Panc1 (cell line): Measurements from ENCODE around the gene PRKG1. TPM values are rescaled to one million over a fixed set of nuclear protein-coding genes. Genes with fewer than 3 reads are reported as not detected.

Experiments used
- ATAC-seq: fragments of 200-7000 bp; cut with Tn5 transposase; 2 replicates; pipeline ENCODE4 v1.9.1; 2020; ENCODE audit warnings: mild to moderate bottlenecking, moderate library complexity
- BruUV-seq: library from RNA; stranded (reverse); fragments of 400-500 nt; replicated peaks from 2 replicates; lab custom pipeline; 2021; lab: Mats Ljungman, UMichigan
- CTCF ChIA-PET: fragments of 300-600 bp; sonication (Branson Sonifier 250); formaldehyde crosslinking; loops from one replicate; lab custom pipeline; 2022; ENCODE audit warnings: antibody characterized with exemption; lab: Charles Lee
- POLR2A ChIA-PET: fragments of 300-600 bp; sonication (Branson Sonifier 250); formaldehyde crosslinking; loops from one replicate; lab custom pipeline; 2022; ENCODE audit warnings: antibody characterized with exemption; lab: Charles Lee
- DNase-seq: peaks from one replicate; pipeline ENCODE4 v3.0.0-alpha.2; 2010; ENCODE audit warnings: low read depth, low spot score
- H3K27ac ChIP-seq: 2 replicates; pipeline ENCODE4 v1.5.1; 2011; ENCODE audit warnings: mild to moderate bottlenecking, low read length, inconsistent platforms
- H3K27me3 ChIP-seq: fragments of 200-500 bp; sonication (Bioruptor generic); 2 replicates; pipeline ENCODE4 v1.6.0; 2014; ENCODE audit warnings: low read length, inconsistent platforms; ENCODE audit not compliant: control insufficient read depth, insufficient read depth
- H3K36me3 ChIP-seq: fragments of 200-500 bp; sonication (Bioruptor generic); 2 replicates; pipeline ENCODE4 v1.5.1; 2014; ENCODE audit warnings: inconsistent platforms, mild to moderate bottlenecking, low read length, moderate library complexity; ENCODE audit not compliant: control insufficient read depth, insufficient read depth
- H3K4me1 ChIP-seq: 2 replicates; pipeline ENCODE4 v1.5.1; 2011; ENCODE audit warnings: inconsistent platforms, mild to moderate bottlenecking, low read length, moderate library complexity; ENCODE audit not compliant: control insufficient read depth, insufficient read depth
- H3K4me3 ChIP-seq, 2 experiments: 2 replicates each; pipeline ENCODE4 v1.5.1; 2011 to 2012; ENCODE audit warnings: low read depth in 2 of 2, low read length in 2 of 2, mild to moderate bottlenecking in 2 of 2, inconsistent platforms in 1 of 2, moderate library complexity in 1 of 2
- H3K9me3 ChIP-seq: fragments of 200-500 bp; sonication (Bioruptor generic); 2 replicates; pipeline ENCODE4 v1.5.1; 2014; ENCODE audit warnings: low read depth, mild to moderate bottlenecking, inconsistent platforms, low read length, moderate library complexity; ENCODE audit not compliant: control insufficient read depth, insufficient read depth
- CTCF ChIP-seq: fragments of 450-650 bp; IDR thresholded peaks from 2 replicates; pipeline ENCODE4 v1.5.1; 2017; ENCODE audit warnings: mild to moderate bottlenecking
- POLR2AphosphoS5 ChIP-seq: IDR thresholded peaks from 2 replicates; pipeline ENCODE4 v1.6.1; 2012; ENCODE audit warnings: mild to moderate bottlenecking, low read depth, low read length, moderate library complexity
- REST ChIP-seq, 2 experiments: IDR thresholded peaks; 2 replicates each; pipeline ENCODE4 v1.6.1; 2011 to 2012; ENCODE audit warnings: low read depth in 2 of 2, control low read depth in 1 of 2, low read length in 1 of 2, mild to moderate bottlenecking in 1 of 2, moderate library complexity in 1 of 2; ENCODE audit not compliant: insufficient read depth in 1 of 2
- SIN3A ChIP-seq: IDR thresholded peaks from 2 replicates; pipeline ENCODE4 v1.6.1; 2012; ENCODE audit warnings: low read depth, mild to moderate bottlenecking, low read length, moderate library complexity, borderline replicate concordance; ENCODE audit not compliant: insufficient read depth
- TCF7L2 ChIP-seq: IDR thresholded peaks from 2 replicates; pipeline ENCODE4 v1.6.1; 2011; ENCODE audit warnings: mild to moderate bottlenecking, low read depth, low read length, inconsistent platforms
- in situ Hi-C: cut with HindIII; loops from 2 replicates; pipeline ENCODE4 v1.10.0; 2016; ENCODE audit warnings: low sequenced_read_pairs, low pct_unique_long_range_greater_than_20kb
- intact Hi-C: fragments of 100-400 bp; cut with micrococcal nuclease; formaldehyde crosslinking; loops from one replicate; pipeline ENCODE4 v1.10.0; 2022; ENCODE audit not compliant: unreplicated experiment
- total RNA-seq: library from RNA; stranded (reverse); gene quantifications from one replicate; pipeline ENCODE4 v1.2.1, GENCODE V29; 2021; ENCODE audit not compliant: unreplicated experiment

The PRKG1 gene
- total RNA-seq, 1 experiment from 2014 or later = 0.92 TPM

- Histone ChIP-seq H3K9me3 (no peaks in the 10 kb centered on the region), H3K27me3 (no peaks in the 10 kb centered on the region; the same call in 1 of the 2 replicates), H3K27ac (no peak overlapping the region), H3K36me3 (no peaks in the 10 kb centered on the region), H3K4me1 (no peaks in the 10 kb centered on the region), H3K4me3 (no peak overlapping the region)
- ChIA-PET CTCF (no interaction called here), POLR2A (no interaction called here)
- BruUV-seq = no TSS peak
- ATAC-seq (no peak), DNase-seq (no peak)
- TF ChIP-seq REST (IDR thresholded peaks at IDR 0.05; ENCODE audit: insufficient read depth in 1 of 2, low read depth in 2 of 2, low read length in 1 of 2) = no peak
- no peak for TF ChIP-seq TCF7L2
- no peak for TF ChIP-seq CTCF
- TF ChIP-seq POLR2AphosphoS5 = no peak
- no peak for TF ChIP-seq SIN3A
- in situ Hi-C loops = no loop called here
- intact Hi-C loops = no loop called here
Observed at GRCh38 chr10:51718804-51719291, 644.6 kb downstream of the PRKG1 start.

GRCh38 chr10:51724038-51724437, 649.8 kb downstream of the PRKG1 start:
- Histone ChIP-seq H3K27me3 (no peaks in the 10 kb centered on the region), H3K4me3 (no peak overlapping the region), H3K9me3 (no peaks in the 10 kb centered on the region), H3K27ac (no peak overlapping the region), H3K36me3 (no peaks in the 10 kb centered on the region), H3K4me1 (no peaks in the 10 kb centered on the region)
- DNase-seq (no peak), ATAC-seq (no peak)
- POLR2A ChIA-PET = no interaction called here
- TF ChIP-seq POLR2AphosphoS5 (no peak), SIN3A (no peak), TCF7L2 (no peak), CTCF (no peak), REST (IDR thresholded peaks at IDR 0.05; ENCODE audit: insufficient read depth in 1 of 2, low read depth in 2 of 2, low read length in 1 of 2) (no peak)
- in situ Hi-C loops = no loop called here
- no TSS peak for BruUV-seq
- intact Hi-C loops = no loop called here
- CTCF ChIA-PET = no interaction called here
